Measurements from ENCODE around the gene RPL21.
"Not testable (repeated sequence)": the region's sequence is repeated elsewhere in the genome, so short reads cannot be mapped to it uniquely, and the experiment has no call there.

RPL21 gene

DNA sequence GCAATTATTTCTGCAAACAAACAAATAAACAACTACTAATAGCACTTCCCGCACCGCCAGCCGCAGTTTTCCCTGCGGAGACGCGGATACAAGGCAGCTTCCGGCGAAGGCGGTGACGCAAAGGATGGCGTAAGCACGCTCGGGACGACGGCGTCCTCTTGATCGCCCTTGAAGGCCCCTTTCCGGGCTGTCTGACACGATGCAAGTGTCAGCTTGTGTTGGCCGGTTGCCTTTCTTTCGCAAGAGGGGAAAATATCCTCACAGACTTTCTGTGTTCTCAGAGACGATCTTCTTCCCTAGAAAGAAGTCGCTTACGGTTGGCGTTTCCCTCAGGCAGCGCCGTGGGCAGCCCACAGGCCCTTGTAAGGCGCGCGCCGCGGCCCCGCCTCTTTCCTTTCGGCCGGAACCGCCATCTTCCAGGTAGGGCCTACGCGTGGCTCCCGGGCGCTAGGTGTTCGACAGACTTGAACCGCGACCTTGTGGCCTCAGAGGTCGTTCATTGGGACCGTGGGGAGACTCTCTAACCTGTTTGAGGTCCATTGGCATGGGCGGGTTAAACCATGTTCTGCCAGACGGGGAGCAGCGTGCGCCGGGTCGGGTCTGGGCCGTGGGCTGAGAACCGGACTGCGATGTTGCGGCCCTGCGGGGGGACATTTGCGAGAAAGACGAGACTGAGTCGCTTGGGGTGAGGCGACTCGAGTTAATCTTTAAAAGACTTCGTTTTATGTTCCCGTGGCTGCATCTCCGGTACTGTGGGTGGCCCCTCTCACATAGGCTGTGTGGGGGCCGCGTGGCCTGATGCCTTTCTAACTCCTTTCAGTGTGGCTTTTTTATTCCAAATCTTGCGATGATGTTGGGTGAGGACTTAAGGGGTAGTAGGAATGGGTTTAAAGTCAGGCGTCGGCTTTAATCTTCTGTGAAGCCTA, at the start of gene RPL21:
Gene RPL21, plus strand, starts transcription at position 393 of the 926 bp plus-strand sequence. CDS start 2,219 bp downstream, outside the sequence.
- peak within 1 kb of the TSS; percentile 98 for H3K27ac ChIP-seq
- peak; percentile 100 for TF ChIP-seq ZFX (IDR thresholded peaks at IDR 0.05)
- TF ChIP-seq, protein P1, sequence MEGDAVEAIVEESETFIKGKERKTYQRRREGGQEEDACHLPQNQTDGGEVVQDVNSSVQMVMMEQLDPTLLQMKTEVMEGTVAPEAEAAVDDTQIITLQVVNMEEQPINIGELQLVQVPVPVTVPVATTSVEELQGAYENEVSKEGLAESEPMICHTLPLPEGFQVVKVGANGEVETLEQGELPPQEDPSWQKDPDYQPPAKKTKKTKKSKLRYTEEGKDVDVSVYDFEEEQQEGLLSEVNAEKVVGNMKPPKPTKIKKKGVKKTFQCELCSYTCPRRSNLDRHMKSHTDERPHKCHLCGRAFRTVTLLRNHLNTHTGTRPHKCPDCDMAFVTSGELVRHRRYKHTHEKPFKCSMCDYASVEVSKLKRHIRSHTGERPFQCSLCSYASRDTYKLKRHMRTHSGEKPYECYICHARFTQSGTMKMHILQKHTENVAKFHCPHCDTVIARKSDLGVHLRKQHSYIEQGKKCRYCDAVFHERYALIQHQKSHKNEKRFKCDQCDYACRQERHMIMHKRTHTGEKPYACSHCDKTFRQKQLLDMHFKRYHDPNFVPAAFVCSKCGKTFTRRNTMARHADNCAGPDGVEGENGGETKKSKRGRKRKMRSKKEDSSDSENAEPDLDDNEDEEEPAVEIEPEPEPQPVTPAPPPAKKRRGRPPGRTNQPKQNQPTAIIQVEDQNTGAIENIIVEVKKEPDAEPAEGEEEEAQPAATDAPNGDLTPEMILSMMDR (conservative IDR thresholded peaks at IDR 0.05), result no peak

DNA sequence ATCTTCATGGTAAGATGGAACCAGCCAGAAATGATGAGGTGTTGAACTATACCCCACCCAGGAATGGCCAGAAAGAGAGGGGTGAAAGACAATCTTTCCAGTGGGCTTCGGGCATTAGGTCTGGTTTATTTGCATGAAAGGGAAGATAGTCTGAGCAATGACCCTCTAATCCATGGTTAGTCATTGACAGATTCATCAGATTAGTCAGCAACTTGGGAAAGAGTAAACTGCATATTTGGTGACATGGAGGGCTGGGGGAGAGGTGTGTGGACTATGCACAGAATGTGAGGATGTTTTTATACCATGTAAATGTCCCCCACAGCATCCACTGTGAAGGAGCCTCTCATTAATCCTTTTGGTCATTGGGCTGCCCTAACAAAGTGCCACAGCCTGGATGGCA, 49.7 kb upstream of the RPL21 start:
- no peak overlapping the region for H3K27ac ChIP-seq
- TF ChIP-seq, protein P1 (conservative IDR thresholded peaks at IDR 0.05), result no peak
- no peak for TF ChIP-seq ZFX (IDR thresholded peaks at IDR 0.05)

DNA sequence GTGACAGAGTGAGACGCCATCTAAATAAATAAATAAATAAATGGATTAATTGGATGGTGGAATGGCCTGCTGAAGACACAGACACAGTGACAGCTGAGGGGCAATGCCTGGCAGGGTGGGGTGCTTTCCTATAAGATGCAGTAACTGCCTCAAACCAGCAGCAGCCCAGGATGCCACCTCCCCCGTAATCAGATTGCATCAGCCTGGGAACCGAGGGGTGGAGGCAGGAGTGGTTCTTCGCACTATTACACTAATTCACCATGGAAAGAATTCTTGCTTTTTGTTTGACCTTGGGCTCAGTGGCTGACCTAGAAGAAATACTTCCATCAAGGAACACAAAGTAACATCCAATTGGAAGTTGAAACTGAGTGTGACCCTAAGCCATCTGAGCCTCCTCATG, 48.2 kb upstream of the RPL21 start:
- TF ChIP-seq, protein P1 (conservative IDR thresholded peaks at IDR 0.05), result no peak
- TF ChIP-seq ZFX (IDR thresholded peaks at IDR 0.05), result no peak
- no peak overlapping the region for H3K27ac ChIP-seq

DNA sequence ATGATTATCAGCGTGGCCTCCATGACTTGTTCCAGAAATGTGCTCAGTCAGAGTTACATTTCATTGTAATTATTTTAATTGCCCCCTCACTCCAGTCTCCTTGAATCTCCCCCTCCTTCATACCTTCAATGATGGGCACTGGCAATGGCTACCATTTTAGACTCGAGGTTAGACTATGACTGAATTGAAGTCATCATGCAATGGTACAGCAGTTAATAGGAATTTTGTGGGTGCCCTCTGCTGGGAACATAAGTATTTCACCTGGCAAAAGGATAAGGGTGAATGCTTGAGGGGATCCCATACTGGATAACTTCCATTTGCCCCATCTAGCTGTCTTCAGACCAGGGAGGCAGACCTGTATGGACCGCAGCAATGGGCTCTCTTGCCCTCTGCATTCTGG, 47.5 kb upstream of the RPL21 start:
- TF ChIP-seq, protein P1 (conservative IDR thresholded peaks at IDR 0.05), result peak; percentile 19
- TF ChIP-seq ZFX (IDR thresholded peaks at IDR 0.05), result no peak
- no peak overlapping the region for H3K27ac ChIP-seq

DNA sequence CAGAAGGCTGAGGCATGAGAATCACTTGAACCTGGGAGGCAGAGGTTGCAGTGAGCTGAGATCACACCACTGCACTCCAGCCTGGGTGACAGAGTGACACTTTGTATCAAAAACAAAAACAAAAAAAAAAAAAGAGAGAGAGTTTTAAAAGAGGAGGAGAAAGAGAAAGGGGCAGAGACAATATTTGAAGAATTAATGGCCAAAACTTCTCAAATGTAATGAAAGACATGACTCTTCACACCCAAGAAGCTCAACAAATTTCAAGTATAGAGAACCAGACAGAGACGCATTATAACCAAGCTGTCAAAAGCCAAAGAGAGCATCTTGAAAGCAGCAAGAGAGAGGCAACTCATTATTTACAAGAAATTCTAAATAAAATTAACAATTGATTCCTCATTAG, 42.8 kb upstream of the RPL21 start:
- H3K27ac ChIP-seq, result no peak overlapping the region
- TF ChIP-seq, protein P1 (conservative IDR thresholded peaks at IDR 0.05), result no peak
- no peak for TF ChIP-seq ZFX (IDR thresholded peaks at IDR 0.05)

DNA sequence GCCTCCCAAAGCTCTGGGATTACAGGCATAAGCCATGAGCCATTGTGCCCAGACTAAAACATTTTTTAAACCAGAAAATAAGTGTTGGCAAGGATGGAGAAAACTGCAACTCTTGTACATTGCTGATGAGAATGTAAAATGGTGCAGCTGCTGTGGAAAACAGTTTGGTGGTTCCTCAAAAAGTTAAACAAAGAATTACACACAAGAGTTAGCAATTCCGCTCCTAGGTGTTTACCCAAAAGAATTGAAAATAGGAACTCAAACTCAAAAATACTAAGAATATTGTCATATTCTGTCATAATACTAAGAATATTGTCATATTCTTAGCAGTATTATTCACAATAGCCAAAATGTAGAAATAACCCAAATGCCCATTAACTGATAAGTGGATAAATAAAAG, 40.1 kb upstream of the RPL21 start:
- TF ChIP-seq, protein P1 (conservative IDR thresholded peaks at IDR 0.05), result no peak
- TF ChIP-seq ZFX (IDR thresholded peaks at IDR 0.05), result no peak
- no peak overlapping the region for H3K27ac ChIP-seq

DNA sequence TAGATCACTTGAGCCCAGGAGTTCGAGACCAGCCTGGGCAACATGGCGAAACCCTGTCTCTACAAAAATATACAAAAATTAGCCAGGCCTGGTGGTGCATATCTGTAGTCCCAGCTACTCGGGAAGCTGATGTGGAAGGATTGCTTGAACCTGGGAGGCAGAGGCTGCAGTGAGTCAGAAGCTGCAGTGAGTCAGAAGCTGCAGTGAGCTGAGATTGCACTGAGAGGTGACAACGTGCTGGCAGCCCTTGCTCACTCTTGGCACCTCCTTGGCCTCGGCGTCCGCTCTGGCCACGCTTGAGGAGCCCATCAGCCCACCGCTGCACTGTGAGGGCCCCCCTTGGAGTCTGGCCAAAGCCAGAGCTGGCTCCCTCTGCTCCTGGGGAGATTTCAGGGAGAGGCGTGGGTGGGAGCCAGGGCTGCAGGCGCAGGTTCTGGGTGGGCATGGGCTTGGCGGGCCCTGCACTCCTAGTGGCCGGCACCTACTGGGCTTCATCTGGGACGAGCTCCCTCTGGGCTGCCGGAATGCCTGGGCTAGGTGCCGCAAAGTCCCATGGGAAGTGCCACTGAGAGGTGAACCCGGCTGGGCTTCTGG, 39.5 kb upstream of the RPL21 start:
- TF ChIP-seq ZFX (IDR thresholded peaks at IDR 0.05), result no peak
- TF ChIP-seq, protein P1 (conservative IDR thresholded peaks at IDR 0.05), result no peak
- no peak overlapping the region for H3K27ac ChIP-seq

DNA sequence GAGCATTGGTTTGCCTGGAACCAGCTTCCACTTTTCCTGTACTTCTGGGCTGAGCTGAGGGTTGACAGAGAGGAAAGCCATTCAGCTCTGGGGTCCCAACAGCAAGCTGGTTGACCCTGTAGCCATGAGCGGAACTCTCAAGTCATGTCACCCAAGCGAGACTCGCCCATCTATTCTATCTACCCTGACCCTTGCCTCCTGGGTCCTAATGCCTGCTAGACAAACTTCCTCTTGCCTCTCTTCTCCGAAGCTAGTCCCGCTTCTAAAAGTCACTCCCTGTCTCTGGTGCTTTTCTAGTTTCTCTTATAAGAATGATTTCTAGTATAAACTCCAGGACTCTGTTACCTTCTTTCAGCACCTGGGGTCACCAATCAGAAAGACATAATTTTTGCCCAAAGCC, 38.0 kb upstream of the RPL21 start:
- H3K27ac ChIP-seq, result not testable (repeated sequence)

DNA sequence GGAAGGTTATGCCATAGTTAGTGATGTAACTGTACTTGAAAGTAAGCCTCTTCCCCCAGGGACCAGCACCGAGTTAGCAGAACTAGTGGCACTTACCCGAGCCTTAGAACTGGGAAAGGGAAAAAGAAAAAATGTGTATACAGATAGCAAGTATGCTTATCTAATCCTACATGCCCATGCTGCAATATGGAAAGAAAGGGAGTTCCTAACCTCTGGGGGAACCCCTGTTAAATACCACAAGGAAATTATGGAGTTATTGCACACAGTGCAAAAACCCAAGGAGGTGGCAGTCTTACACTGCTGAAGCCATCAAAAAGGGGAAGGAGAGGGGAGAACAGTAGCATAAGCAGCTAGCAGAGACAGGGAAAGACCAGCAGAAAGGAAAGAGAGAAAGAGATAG, 33.6 kb upstream of the RPL21 start:
- H3K27ac ChIP-seq, result not testable (repeated sequence)

DNA sequence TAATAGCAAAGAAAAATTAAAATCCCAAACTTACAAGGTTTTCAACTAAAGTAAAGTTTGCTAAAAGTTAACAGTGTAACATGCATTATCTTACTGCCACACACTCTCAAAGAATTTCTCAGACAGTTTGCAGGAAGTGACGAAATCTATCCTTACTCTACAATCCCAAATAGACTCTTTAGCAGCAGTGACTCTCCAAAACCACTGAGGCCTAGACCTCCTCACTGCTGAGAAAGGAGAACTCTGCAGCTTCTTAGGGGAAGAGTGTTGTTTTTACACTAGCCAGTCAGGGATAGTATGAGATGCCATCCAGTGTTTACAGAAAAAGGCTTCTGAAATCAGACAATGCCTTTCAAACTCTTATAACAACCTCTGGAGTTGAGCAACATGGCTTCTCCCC, 32.5 kb upstream of the RPL21 start:
- H3K27ac ChIP-seq, result not testable (repeated sequence)

All from C4-2B (cell line).